ENCODE results near the gene CACNB1. TPM values are rescaled to one million over a fixed set of nuclear protein-coding genes. Genes with fewer than 3 reads are reported as not detected.

Gene CACNB1
- total RNA-seq, 1 donor from 2014 or later, result 146 TPM

GRCh38 chr17:39147221-39148185, 50.0 kb downstream of the CACNB1 start:
- H3K9me3 ChIP-seq (ENCODE audit: control insufficient read depth in 3 of 3, low read length in 3 of 3), result no peaks in the 10 kb centered on the region
- no peaks in the 10 kb centered on the region for H3K36me3 ChIP-seq (ENCODE audit: control insufficient read depth in 3 of 3, insufficient read depth in 3 of 3, low read length in 3 of 3)
- H3K4me3 ChIP-seq (ENCODE audit: low read length in 3 of 3), result no peak overlapping the region
- no peak overlapping the region for H3K27ac ChIP-seq (ENCODE audit: low read depth, low read length)
- H3K4me1 ChIP-seq (ENCODE audit: control insufficient read depth in 3 of 3, insufficient read depth in 3 of 3, low read length in 3 of 3), result peaks cover 23 to 34% (median 29%) of the 10 kb centered on the region in 3 donors
- peaks cover 11 to 21% (median 16%) of the 10 kb centered on the region in 3 donors for H3K27me3 ChIP-seq (ENCODE audit: control insufficient read depth in 3 of 3, insufficient read depth in 3 of 3, low read length in 3 of 3)
- no peak overlapping the region for H3K9ac ChIP-seq (ENCODE audit: low read depth in 1 of 3, low read length in 3 of 3)

DNA sequence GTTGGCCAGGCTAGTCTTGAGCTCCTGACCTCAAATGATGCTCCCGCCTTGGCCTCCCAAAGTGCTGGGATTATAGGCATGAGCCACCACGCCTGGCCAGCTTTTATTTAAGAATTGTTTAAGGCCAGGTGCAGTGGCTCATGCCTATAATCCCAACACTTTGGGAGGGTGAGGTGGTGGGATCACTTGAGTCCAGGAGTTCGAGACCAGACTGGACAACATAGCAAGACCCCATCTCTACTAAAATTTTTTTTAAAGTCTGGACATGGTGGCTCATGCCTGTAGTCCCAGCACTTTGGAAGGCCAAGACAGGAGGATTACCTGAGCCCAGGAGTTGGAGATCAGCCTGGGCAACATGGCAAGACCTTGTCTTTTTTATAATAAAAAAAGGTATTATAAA, 51.2 kb downstream of the CACNB1 start:
- Histone ChIP-seq H3K4me3 (ENCODE audit: low read length in 3 of 3) (no peak overlapping the region), H3K27me3 (ENCODE audit: control insufficient read depth in 3 of 3, insufficient read depth in 3 of 3, low read length in 3 of 3) (peaks cover 10 to 17% (median 16%) of the 10 kb centered on the region in 3 donors), H3K9me3 (ENCODE audit: control insufficient read depth in 3 of 3, low read length in 3 of 3) (no peaks in the 10 kb centered on the region), H3K27ac (ENCODE audit: low read depth, low read length) (no peak overlapping the region), H3K36me3 (ENCODE audit: control insufficient read depth in 3 of 3, insufficient read depth in 3 of 3, low read length in 3 of 3) (no peaks in the 10 kb centered on the region), H3K9ac (ENCODE audit: low read depth in 1 of 3, low read length in 3 of 3) (no peak overlapping the region), H3K4me1 (ENCODE audit: control insufficient read depth in 3 of 3, insufficient read depth in 3 of 3, low read length in 3 of 3) (peaks cover 19 to 28% (median 20%) of the 10 kb centered on the region in 3 donors)

DNA sequence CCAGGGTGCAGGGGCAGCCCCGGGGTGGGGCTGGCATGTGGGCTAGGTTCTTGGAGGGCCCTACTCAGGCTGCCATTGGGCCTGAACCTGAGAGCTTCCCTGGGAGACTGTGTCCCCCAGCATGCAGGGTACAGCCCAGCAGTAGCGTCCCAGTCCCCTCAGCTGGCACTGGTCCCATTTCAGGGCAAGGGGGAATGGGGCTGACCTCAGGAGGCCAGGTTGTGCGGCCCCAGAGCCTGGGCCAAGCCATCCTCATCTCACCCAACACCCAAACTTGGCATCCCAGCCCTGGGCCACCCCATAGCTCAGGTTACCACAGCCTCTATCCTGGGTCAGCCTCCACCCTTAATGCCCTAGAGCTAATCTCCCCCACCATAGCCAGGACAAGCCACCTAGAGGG, 52.3 kb downstream of the CACNB1 start:
- Histone ChIP-seq H3K4me1 (ENCODE audit: control insufficient read depth in 3 of 3, insufficient read depth in 3 of 3, low read length in 3 of 3) (peaks cover 14 to 21% (median 17%) of the 10 kb centered on the region in 3 donors), H3K27me3 (ENCODE audit: control insufficient read depth in 3 of 3, insufficient read depth in 3 of 3, low read length in 3 of 3) (peaks cover 0 to 7% (median 7%) of the 10 kb centered on the region in 3 donors), H3K36me3 (ENCODE audit: control insufficient read depth in 3 of 3, insufficient read depth in 3 of 3, low read length in 3 of 3) (no peaks in the 10 kb centered on the region), H3K9me3 (ENCODE audit: control insufficient read depth in 3 of 3, low read length in 3 of 3) (no peaks in the 10 kb centered on the region), H3K4me3 (ENCODE audit: low read length in 3 of 3) (no peak overlapping the region), H3K9ac (ENCODE audit: low read depth in 1 of 3, low read length in 3 of 3) (no peak overlapping the region), H3K27ac (ENCODE audit: low read depth, low read length) (no peak overlapping the region)

DNA sequence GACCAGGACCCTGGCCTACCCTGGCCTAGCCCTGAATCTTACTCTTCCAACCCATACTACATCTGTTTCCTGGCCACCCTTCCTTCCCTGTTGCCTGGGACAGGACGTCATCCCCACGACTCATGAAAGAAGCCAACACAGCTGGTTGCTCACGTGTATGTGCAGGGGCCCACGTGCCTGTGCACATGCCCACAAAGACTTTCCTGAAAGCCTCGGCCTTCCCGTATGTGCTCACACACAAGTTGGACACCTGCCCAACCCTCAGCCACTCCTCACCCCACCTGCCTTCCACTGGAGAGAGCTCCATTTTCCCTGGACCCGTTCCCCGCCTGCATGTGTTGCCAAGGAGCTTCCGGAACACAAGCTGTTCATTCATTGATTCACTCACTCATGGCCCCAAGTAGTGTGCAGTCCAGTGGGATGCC, 53.0 kb downstream of the CACNB1 start:
- H3K27ac ChIP-seq (ENCODE audit: low read depth, low read length), result peak overlapping the region; percentile 78
- H3K9ac ChIP-seq (ENCODE audit: low read depth in 1 of 3, low read length in 3 of 3), result no peak overlapping the region

DNA sequence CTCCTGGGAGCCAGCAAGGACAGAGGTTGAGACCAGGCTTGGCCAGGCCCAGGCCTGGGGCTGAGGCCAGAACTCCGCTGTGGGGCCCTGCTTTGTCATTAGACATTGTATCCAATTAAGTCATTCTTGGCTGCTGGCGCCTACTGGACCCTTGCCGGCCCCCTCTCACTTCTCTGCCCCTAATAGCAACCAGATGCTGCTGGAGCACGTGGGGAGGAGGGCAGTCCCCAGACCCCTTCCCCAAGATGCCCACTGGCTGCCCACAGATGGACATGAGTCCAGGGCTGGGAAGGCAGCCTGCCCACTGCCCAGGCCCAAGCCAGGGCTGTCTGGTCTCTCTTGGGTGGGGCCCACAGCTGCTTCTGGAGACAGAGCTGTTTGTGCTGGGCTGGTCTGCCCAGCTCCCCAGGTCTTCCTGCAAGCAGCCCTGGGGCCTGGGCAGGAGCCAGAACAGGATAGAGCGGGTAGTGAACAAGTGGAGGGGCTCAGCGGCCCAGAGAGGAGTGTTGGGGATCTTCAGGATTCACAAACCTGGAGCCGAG, 53.8 kb downstream of the CACNB1 start:
- Histone ChIP-seq H3K9me3 (ENCODE audit: control insufficient read depth in 3 of 3, low read length in 3 of 3) (no peaks in the 10 kb centered on the region), H3K4me1 (ENCODE audit: control insufficient read depth in 3 of 3, insufficient read depth in 3 of 3, low read length in 3 of 3) (peaks cover 16 to 28% (median 17%) of the 10 kb centered on the region in 3 donors), H3K27ac (ENCODE audit: low read depth, low read length) (peak overlapping the region; percentile 78), H3K4me3 (ENCODE audit: low read length in 3 of 3) (no peak overlapping the region), H3K27me3 (ENCODE audit: control insufficient read depth in 3 of 3, insufficient read depth in 3 of 3, low read length in 3 of 3) (no peaks in the 10 kb centered on the region), H3K9ac (ENCODE audit: low read depth in 1 of 3, low read length in 3 of 3) (no peak overlapping the region), H3K36me3 (ENCODE audit: control insufficient read depth in 3 of 3, insufficient read depth in 3 of 3, low read length in 3 of 3) (no peaks in the 10 kb centered on the region)

More for the DNA sequence above, 53.0 kb downstream of the CACNB1 start:
- Histone ChIP-seq H3K4me1 (ENCODE audit: control insufficient read depth in 3 of 3, insufficient read depth in 3 of 3, low read length in 3 of 3) (peaks cover 14 to 23% (median 16%) of the 10 kb centered on the region in 3 donors), H3K4me3 (ENCODE audit: low read length in 3 of 3) (no peak overlapping the region), H3K36me3 (ENCODE audit: control insufficient read depth in 3 of 3, insufficient read depth in 3 of 3, low read length in 3 of 3) (no peaks in the 10 kb centered on the region), H3K9me3 (ENCODE audit: control insufficient read depth in 3 of 3, low read length in 3 of 3) (no peaks in the 10 kb centered on the region), H3K27me3 (ENCODE audit: control insufficient read depth in 3 of 3, insufficient read depth in 3 of 3, low read length in 3 of 3) (peaks cover 0 to 3% (median 0%) of the 10 kb centered on the region in 3 donors)

DNA sequence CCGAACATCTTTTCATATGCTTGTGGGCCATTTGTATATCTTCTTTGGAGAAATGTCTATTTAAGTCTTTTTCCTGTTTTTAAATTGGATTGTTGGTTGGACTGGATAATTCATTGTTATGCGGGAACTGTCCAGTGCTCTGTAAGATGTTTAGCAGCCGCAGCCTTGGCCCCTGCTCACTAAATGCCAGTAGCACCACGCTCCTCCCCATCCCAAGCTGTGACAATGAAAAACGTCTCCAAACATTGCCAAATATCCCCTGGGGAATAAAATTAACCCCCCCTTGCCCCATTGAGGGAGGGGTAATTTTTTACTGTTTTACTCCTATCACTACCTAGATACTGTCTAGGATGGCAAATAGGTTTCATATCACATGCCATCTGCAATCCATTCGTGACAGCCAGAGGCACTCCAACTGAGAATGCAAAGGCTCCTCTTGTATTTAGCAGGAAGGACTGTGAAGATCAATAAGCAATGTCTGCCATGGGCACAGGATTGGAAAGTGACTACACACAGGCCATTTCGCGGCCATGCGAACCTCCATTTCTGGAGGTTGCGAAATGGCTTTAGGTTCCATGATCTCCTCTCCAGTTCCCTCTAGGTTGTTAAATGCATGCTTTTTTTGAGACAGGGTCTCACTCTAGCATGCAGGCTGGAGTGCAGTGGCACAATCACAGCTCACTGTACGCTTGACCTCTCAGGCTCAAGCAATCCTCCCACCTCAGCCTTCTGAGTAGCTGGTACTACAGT, 55.4 kb downstream of the CACNB1 start:
- Histone ChIP-seq H3K27me3 (ENCODE audit: control insufficient read depth in 3 of 3, insufficient read depth in 3 of 3, low read length in 3 of 3) (no peaks in the 10 kb centered on the region), H3K9ac (ENCODE audit: low read depth in 1 of 3, low read length in 3 of 3) (no peak overlapping the region), H3K36me3 (ENCODE audit: control insufficient read depth in 3 of 3, insufficient read depth in 3 of 3, low read length in 3 of 3) (no peaks in the 10 kb centered on the region), H3K4me3 (ENCODE audit: low read length in 3 of 3) (no peak overlapping the region), H3K9me3 (ENCODE audit: control insufficient read depth in 3 of 3, low read length in 3 of 3) (no peaks in the 10 kb centered on the region), H3K4me1 (ENCODE audit: control insufficient read depth in 3 of 3, insufficient read depth in 3 of 3, low read length in 3 of 3) (peaks cover 14 to 28% (median 17%) of the 10 kb centered on the region in 3 donors), H3K27ac (ENCODE audit: low read depth, low read length) (no peak overlapping the region)

GRCh38 chr17:39141294-39141693, 56.2 kb downstream of the CACNB1 start:
- H3K9ac ChIP-seq (ENCODE audit: low read depth in 1 of 3, low read length in 3 of 3), result no peak overlapping the region
- no peak overlapping the region for H3K4me3 ChIP-seq (ENCODE audit: low read length in 3 of 3)
- H3K27ac ChIP-seq (ENCODE audit: low read depth, low read length), result no peak overlapping the region
- no peaks in the 10 kb centered on the region for H3K27me3 ChIP-seq (ENCODE audit: control insufficient read depth in 3 of 3, insufficient read depth in 3 of 3, low read length in 3 of 3)
- no peaks in the 10 kb centered on the region for H3K36me3 ChIP-seq (ENCODE audit: control insufficient read depth in 3 of 3, insufficient read depth in 3 of 3, low read length in 3 of 3)
- H3K4me1 ChIP-seq (ENCODE audit: control insufficient read depth in 3 of 3, insufficient read depth in 3 of 3, low read length in 3 of 3), result peaks cover 14 to 28% (median 17%) of the 10 kb centered on the region in 3 donors
- no peaks in the 10 kb centered on the region for H3K9me3 ChIP-seq (ENCODE audit: control insufficient read depth in 3 of 3, low read length in 3 of 3)

DNA sequence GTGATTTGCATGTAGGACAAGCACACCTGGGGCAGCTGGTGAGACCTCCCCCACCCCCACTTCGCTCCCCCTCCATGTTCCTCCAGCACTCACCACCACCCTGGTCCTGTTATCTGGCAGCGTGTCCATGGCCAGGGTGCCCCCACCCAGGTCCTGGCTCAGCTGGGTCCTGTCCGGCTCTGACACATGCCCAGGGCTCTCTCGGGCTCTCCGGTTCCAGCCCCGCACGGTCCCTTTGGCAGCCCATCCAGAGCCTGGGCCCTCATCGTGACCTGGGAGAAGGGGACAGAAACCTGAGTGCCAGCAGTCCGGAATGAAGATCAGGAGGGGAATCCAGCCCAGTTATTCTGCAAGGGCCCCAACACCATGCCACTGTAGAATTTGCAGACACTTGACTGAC, 57.9 kb downstream of the CACNB1 start:
- H3K36me3 ChIP-seq (ENCODE audit: control insufficient read depth in 3 of 3, insufficient read depth in 3 of 3, low read length in 3 of 3), result no peaks in the 10 kb centered on the region
- H3K9me3 ChIP-seq (ENCODE audit: control insufficient read depth in 3 of 3, low read length in 3 of 3), result no peaks in the 10 kb centered on the region
- H3K4me1 ChIP-seq (ENCODE audit: control insufficient read depth in 3 of 3, insufficient read depth in 3 of 3, low read length in 3 of 3), result peaks cover 9 to 19% (median 10%) of the 10 kb centered on the region in 3 donors
- no peak overlapping the region for H3K27ac ChIP-seq (ENCODE audit: low read depth, low read length)
- H3K27me3 ChIP-seq (ENCODE audit: control insufficient read depth in 3 of 3, insufficient read depth in 3 of 3, low read length in 3 of 3), result no peaks in the 10 kb centered on the region
- no peak overlapping the region for H3K4me3 ChIP-seq (ENCODE audit: low read length in 3 of 3)
- H3K9ac ChIP-seq (ENCODE audit: low read depth in 1 of 3, low read length in 3 of 3), result no peak overlapping the region

DNA sequence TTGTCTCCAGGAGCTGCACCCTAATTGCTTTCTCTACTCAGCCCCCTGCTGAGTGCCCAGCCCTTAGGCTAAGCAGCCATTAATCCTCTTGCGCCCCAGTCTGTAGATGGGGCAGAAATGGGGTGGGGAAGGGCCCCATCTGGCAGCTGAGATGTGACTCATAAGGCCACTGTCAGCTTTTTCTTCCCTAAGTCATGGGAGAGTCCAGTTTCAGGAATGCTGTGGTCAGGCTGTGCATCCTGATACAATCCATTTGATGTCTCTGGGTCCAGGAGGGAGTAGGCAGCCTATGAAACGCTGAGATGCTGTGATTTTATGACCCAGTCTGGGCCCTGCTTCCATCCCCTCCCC, 58.3 kb downstream of the CACNB1 start:
- Histone ChIP-seq H3K9me3 (ENCODE audit: control insufficient read depth in 3 of 3, low read length in 3 of 3) (no peaks in the 10 kb centered on the region), H3K9ac (ENCODE audit: low read depth in 1 of 3, low read length in 3 of 3) (no peak overlapping the region), H3K27me3 (ENCODE audit: control insufficient read depth in 3 of 3, insufficient read depth in 3 of 3, low read length in 3 of 3) (no peaks in the 10 kb centered on the region), H3K36me3 (ENCODE audit: control insufficient read depth in 3 of 3, insufficient read depth in 3 of 3, low read length in 3 of 3) (no peaks in the 10 kb centered on the region), H3K4me3 (ENCODE audit: low read length in 3 of 3) (no peak overlapping the region), H3K4me1 (ENCODE audit: control insufficient read depth in 3 of 3, insufficient read depth in 3 of 3, low read length in 3 of 3) (peaks cover 5 to 15% (median 6%) of the 10 kb centered on the region in 3 donors), H3K27ac (ENCODE audit: low read depth, low read length) (no peak overlapping the region)
